Upper lobe of left lung (tissue), 6 donors: ENCODE data around the gene EHD3. TPM values are rescaled to one million over a fixed set of nuclear protein-coding genes. Genes with fewer than 3 reads are reported as not detected.

Experiments used
- ATAC-seq, 2 donors: fragments of 200-7000 bp; cut with Tn5 transposase; one replicate each; pipeline ENCODE4 v1.9.1; 2022; ENCODE audit warnings: mild to moderate bottlenecking in 2 of 2, moderate library complexity in 2 of 2; ENCODE audit not compliant: low FRiP score in 2 of 2
- DNase-seq, 2 donors: peaks; one replicate each; pipeline ENCODE4 v3.0.0-alpha.2; 2019 to 2020
- H3K27ac ChIP-seq, 4 donors: fragments of 200-600 bp; sonication (generic); one replicate each; pipeline ENCODE4 v1.5.1; 2016 to 2019
- H3K27me3 ChIP-seq, 4 donors: fragments of 200-600 bp; sonication (generic); one replicate each; pipeline ENCODE4 v1.5.1; 2017 to 2019
- H3K36me3 ChIP-seq, 4 donors: fragments of 200-600 bp; sonication (generic); one replicate each; pipeline ENCODE4 v1.5.1; 2016 to 2019
- H3K4me1 ChIP-seq, 4 donors: fragments of 200-600 bp; sonication (generic); one replicate each; pipeline ENCODE4 v1.5.1; 2018 to 2019
- H3K4me3 ChIP-seq, 4 donors: fragments of 200-600 bp; sonication (generic); one replicate each; pipeline ENCODE4 v1.5.1; 2017 to 2019; ENCODE audit warnings: mild to moderate bottlenecking in 2 of 4, moderate library complexity in 1 of 4
- H3K9me3 ChIP-seq, 4 donors: fragments of 200-600 bp; sonication (generic); one replicate each; pipeline ENCODE4 v1.5.1; 2018 to 2019
- EP300 ChIP-seq, 4 donors: sonication (generic); formaldehyde crosslinking; IDR thresholded peaks; one replicate each; pipeline ENCODE4 v1.5.1; 2017; ENCODE audit warnings: antibody characterized with exemption in 4 of 4, control low read depth in 2 of 4
- POLR2A ChIP-seq, 4 donors: fragments of 450-650 bp; IDR thresholded peaks; one replicate each; pipeline ENCODE4 v1.5.1; 2016 to 2017; ENCODE audit warnings: antibody characterized with exemption in 4 of 4, mild to moderate bottlenecking in 2 of 4
- POLR2AphosphoS5 ChIP-seq, 2 donors: sonication (generic); formaldehyde crosslinking; IDR thresholded peaks; one replicate each; pipeline ENCODE4 v1.5.1; 2017; ENCODE audit warnings: antibody characterized with exemption in 2 of 2
- WGBS, 2 donors: methylation state at CpG; one replicate each; pipeline ENCODE4 v1.1.5; 2017 to 2018; 5-methylcytosine and 5-hydroxymethylcytosine counted together
- total RNA-seq, 6 donors: library from RNA; depleted of rRNA in 4 of 6; stranded (reverse); fragments of >200 nt in 4 of 6; gene quantifications; one replicate each; pipeline versions ENCODE4 v1.1.0 to v1.2.1, GENCODE V29; 2016 to 2021
- TF ChIP-seq, protein P1 (sequence below), 6 experiments: fragments of 450-650 bp in 4 of 6; fragments of 200-600 bp in 2 of 6; sonication (generic) in 2 of 6; IDR thresholded peaks; one replicate each; pipeline ENCODE4 v1.5.1; 2016 to 2019; ENCODE audit warnings: antibody characterized with exemption in 6 of 6
- donor health status: DM: no; HTN: no; CAD: no; lungs with moderate emphysema.
- donor health status: DM: no; HTN: yes; CAD: no; lungs with severe emphysema.

Gene EHD3
- total RNA-seq, 6 donors from 2014 or later: 3.7 to 12.5 (median 7.3) TPM

- DNase-seq (no peak), ATAC-seq (no peak)
- TF ChIP-seq POLR2A (IDR thresholded peaks at IDR 0.05) (no peak), POLR2AphosphoS5 (IDR thresholded peaks at IDR 0.05) (no peak), EP300 (IDR thresholded peaks at IDR 0.05) (no peak)
- TF ChIP-seq, protein P1, sequence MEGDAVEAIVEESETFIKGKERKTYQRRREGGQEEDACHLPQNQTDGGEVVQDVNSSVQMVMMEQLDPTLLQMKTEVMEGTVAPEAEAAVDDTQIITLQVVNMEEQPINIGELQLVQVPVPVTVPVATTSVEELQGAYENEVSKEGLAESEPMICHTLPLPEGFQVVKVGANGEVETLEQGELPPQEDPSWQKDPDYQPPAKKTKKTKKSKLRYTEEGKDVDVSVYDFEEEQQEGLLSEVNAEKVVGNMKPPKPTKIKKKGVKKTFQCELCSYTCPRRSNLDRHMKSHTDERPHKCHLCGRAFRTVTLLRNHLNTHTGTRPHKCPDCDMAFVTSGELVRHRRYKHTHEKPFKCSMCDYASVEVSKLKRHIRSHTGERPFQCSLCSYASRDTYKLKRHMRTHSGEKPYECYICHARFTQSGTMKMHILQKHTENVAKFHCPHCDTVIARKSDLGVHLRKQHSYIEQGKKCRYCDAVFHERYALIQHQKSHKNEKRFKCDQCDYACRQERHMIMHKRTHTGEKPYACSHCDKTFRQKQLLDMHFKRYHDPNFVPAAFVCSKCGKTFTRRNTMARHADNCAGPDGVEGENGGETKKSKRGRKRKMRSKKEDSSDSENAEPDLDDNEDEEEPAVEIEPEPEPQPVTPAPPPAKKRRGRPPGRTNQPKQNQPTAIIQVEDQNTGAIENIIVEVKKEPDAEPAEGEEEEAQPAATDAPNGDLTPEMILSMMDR (IDR thresholded peaks at IDR 0.05): no peak
- WGBS, 2 donors: 76 to 81% methylated on average over 1 of the region's 1 CpG
- Histone ChIP-seq H3K36me3 (no peaks in the 10 kb centered on the region), H3K9me3 (no peaks in the 10 kb centered on the region), H3K4me3 (no peak overlapping the region), H3K27me3 (no peaks in the 10 kb centered on the region), H3K4me1 (no peaks in the 10 kb centered on the region), H3K27ac (no peak overlapping the region)
Measured at GRCh38 chr2:31190188-31190587, 43.8 kb upstream of the EHD3 start.

DNA sequence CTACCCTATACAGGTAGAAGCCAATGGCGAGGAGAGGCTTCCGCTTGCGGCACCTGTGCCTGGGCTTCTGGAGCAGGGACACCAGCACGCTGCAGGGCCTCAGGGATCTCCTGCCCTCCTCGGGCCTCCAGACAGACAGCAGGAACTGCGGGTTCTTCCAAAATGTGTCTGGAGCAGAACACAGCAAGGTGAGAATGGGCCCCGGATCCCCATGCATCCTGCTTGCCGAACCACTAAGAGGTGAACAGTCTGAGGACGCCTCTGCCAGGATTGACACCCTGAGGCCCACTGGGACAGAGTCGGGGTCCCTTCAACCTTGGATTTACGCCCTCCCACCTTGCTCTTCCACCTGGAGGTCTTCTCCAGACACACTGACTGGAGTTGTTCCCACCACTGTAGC is 42.0 kb upstream of the EHD3 start:
- 93 to 99% methylated on average over 10 to 11 of the region's 11 CpGs for WGBS, 2 donors
- Histone ChIP-seq H3K27ac (no peak overlapping the region), H3K9me3 (no peaks in the 10 kb centered on the region), H3K4me3 (no peak overlapping the region), H3K36me3 (no peaks in the 10 kb centered on the region), H3K4me1 (no peaks in the 10 kb centered on the region), H3K27me3 (no peaks in the 10 kb centered on the region)
- DNase-seq (no peak), ATAC-seq (no peak)
- TF ChIP-seq EP300 (IDR thresholded peaks at IDR 0.05) (no peak), POLR2A (IDR thresholded peaks at IDR 0.05) (no peak), POLR2AphosphoS5 (IDR thresholded peaks at IDR 0.05) (no peak)
- TF ChIP-seq, protein P1 (IDR thresholded peaks at IDR 0.05): no peak

DNA sequence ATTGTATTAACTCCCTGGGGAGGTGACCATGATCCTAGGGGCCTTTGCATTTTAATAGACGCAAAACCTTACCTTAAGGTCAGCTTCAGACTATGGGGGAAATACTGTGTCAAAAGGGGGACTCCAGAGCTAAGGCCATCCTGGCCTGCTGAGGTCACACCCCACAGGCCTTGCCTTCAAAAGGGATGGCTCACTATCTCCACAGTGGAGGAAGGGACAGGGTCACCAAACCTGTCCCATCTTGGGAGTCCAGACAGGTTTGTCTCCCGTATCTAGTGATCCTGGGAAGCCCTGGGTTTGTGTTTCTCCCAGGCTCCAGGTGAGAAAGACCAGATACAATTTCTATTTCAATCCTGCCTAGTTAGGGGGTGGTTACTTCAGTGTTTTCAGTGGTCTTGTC is 41.6 kb upstream of the EHD3 start:
- Histone ChIP-seq H3K4me3 (no peak overlapping the region), H3K36me3 (no peaks in the 10 kb centered on the region), H3K4me1 (no peaks in the 10 kb centered on the region), H3K27ac (no peak overlapping the region), H3K27me3 (no peaks in the 10 kb centered on the region), H3K9me3 (no peaks in the 10 kb centered on the region)
- no peak for DNase-seq
- 88 to 100% methylated on average over 1 to 2 of the region's 2 CpGs for WGBS, 2 donors
- TF ChIP-seq POLR2AphosphoS5 (IDR thresholded peaks at IDR 0.05): no peak
- no peak for TF ChIP-seq POLR2A (IDR thresholded peaks at IDR 0.05)
- TF ChIP-seq EP300 (IDR thresholded peaks at IDR 0.05): no peak
- TF ChIP-seq, protein P1 (IDR thresholded peaks at IDR 0.05): no peak
- no peak for ATAC-seq

GRCh38 chr2:31192851-31193392 is 41.0 kb upstream of the EHD3 start:
- WGBS, 2 donors: 88 to 94% methylated on average over 12 of the region's 12 CpGs
- DNase-seq: no peak
- Histone ChIP-seq H3K4me1 (no peaks in the 10 kb centered on the region), H3K36me3 (no peaks in the 10 kb centered on the region), H3K4me3 (no peak overlapping the region), H3K27ac (no peak overlapping the region), H3K27me3 (no peaks in the 10 kb centered on the region), H3K9me3 (no peaks in the 10 kb centered on the region)
- TF ChIP-seq POLR2A (IDR thresholded peaks at IDR 0.05): no peak
- TF ChIP-seq, protein P1 (IDR thresholded peaks at IDR 0.05): no peak
- TF ChIP-seq EP300 (IDR thresholded peaks at IDR 0.05): no peak
- no peak for TF ChIP-seq POLR2AphosphoS5 (IDR thresholded peaks at IDR 0.05)
- no peak for ATAC-seq

DNA sequence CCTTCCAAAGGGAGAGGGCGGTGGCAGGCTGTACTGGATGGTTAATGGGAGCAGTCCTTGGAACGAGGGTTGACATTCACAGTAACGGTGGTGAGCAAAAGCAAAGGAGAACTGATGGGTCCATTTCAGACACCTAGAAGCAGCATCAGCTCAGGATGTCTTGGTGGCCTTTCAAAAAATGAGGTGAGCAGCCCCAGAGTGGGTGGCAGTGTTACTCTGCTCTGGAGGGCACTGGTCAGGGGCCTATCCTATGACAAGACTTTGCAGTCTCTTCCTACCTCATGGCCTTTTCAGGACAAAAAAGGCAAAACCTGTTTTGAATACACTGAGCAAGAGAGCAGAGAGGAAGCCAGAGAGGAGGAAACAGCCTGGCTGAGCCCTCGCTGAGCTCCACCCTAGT is 40.1 kb upstream of the EHD3 start:
- no peak for DNase-seq

More for the DNA sequence above, 40.1 kb upstream of the EHD3 start:
- H3K36me3 ChIP-seq: no peaks in the 10 kb centered on the region
- H3K4me3 ChIP-seq: no peak overlapping the region
- no peaks in the 10 kb centered on the region for H3K4me1 ChIP-seq
- no peak for ATAC-seq
- H3K27me3 ChIP-seq: no peaks in the 10 kb centered on the region
- WGBS, 2 donors: 89 to 92% methylated on average over 4 of the region's 4 CpGs
- TF ChIP-seq POLR2A (IDR thresholded peaks at IDR 0.05): no peak
- no peak for TF ChIP-seq EP300 (IDR thresholded peaks at IDR 0.05)
- TF ChIP-seq, protein P1 (IDR thresholded peaks at IDR 0.05): no peak
- no peak for TF ChIP-seq POLR2AphosphoS5 (IDR thresholded peaks at IDR 0.05)
- no peaks in the 10 kb centered on the region for H3K9me3 ChIP-seq
- no peak overlapping the region for H3K27ac ChIP-seq
